HEK293T (cell line): ENCODE results near the gene PXDN.

Experiments used
- FOXA1 ChIP-seq: fragments of 450-650 bp; IDR thresholded peaks from 2 replicates; pipeline ENCODE4 v1.6.1; 2016; ENCODE audit warnings: mild to moderate bottlenecking
- SP1 ChIP-seq: fragments of 450-650 bp; IDR thresholded peaks from 2 replicates; pipeline ENCODE4 v1.6.1; 2017
- SUZ12 ChIP-seq: fragments of 450-650 bp; IDR thresholded peaks from 2 replicates; pipeline ENCODE4 v1.6.1; 2016; ENCODE audit warnings: mild to moderate bottlenecking

GRCh38 chr2:1766851-1767811, 22.8 kb upstream of the PXDN start:
- no peak for TF ChIP-seq SP1
- no peak for TF ChIP-seq FOXA1
- no peak for TF ChIP-seq SUZ12
